Medulla oblongata (tissue), 1 donor: Measurements from ENCODE around the gene USP26.
A peak's percentile ranks its signal among the peaks of the same experiment; 100 is the strongest.
"Not testable (repeated sequence)": the region's sequence is repeated elsewhere in the genome, so short reads cannot be mapped to it uniquely, and the experiment has no call there.

Experiments used
- DNase-seq: peaks from one replicate; pipeline ENCODE4 v3.0.0-alpha.2; 2015; ENCODE audit errors: extremely low spot score

The USP26 gene

DNA sequence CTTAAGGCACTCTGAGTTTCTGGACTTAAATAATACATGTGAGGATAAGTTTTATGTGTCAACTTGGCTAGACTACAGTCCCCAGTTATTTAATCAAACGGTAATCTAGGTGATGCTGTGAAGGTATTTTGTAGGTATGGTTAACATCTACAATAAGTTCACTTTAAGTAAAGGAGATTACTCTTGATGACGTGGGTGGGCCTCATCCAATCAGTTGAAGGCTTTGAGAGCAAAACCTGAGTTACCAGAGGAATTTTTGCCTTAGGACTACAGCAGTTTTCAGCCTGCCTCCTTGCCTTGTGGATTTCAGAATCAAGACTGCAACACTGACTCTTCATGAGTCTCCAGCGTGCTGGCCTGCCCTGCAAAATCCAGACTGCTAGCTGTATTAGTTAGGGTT, 78.7 kb downstream of the USP26 start:
- no peak for DNase-seq

DNA sequence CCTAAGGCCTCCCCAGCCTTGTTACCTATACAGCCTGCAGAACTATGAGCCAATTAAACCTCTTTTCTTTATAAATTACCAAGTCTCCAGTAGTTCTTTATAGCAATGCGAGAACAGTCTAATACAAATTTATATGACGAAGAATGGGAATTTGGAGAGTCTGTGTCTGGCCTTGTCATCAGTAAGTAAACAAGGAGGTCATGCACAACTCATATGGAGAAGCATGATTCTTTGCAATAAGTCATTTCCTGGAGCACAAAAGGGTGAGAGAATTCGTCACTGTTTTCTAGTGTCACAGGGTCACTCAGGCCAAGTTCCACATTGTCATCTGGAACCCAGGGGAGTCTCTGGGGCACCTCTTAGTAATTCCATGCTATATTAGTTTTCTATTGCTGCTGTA, 89.5 kb downstream of the USP26 start:
- no peak for DNase-seq

DNA sequence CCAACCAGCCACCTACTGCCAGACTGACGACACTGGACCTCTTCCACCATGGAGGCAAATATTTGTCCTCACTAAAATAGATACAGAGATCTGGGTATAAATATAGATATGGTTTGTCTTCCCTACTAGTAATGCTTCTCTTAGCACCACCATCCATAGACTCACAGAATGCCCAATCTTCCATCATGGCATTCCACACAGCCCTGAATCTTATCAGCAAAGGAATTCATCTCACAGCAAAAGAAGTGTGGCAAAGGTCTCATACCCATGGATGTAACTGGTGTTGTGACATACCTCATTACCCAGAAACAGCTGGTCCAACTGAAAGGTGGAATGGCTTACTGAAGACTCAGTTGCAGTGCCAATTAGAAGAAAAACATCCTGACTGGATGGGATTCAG, 91.3 kb downstream of the USP26 start:
- no peak for DNase-seq

DNA sequence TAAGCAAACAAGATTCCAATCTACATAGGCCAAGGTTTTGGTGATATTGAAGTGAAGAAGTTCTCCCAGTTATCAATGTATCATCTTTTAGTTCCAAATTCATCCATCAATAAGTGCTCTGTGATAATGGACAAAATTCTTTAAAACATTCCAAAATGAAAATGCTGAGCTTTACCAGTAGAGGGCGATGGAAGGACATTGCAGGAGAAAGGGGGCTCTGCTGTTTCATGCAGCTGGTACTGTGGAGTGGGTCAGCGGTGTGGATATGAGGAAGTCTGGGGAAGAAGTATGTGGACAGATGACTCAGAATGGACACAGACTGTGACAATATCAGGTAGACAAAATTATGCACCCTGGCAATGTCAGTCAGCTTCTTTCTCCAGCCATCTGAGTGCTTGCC, 91.9 kb downstream of the USP26 start:
- DNase-seq, result peak; percentile 3

DNA sequence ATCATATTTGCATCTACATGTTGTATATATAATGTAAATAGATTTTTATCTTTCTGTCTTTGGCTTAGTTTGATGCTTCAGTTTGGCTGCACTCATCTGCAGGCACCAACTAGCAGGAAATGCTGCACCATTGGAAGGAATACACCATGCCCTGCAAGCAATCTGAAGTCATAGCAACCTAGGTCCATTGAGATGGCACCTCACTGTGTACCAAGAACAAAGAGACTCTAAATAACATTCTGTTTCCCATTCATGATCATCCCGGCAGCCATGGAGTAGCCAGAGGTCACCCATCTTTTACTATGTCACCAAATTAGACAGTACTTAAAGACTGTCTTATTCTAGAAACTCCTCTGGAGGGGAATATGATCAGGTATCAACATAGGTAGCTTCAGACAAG, 97.7 kb downstream of the USP26 start:
- no peak for DNase-seq

DNA sequence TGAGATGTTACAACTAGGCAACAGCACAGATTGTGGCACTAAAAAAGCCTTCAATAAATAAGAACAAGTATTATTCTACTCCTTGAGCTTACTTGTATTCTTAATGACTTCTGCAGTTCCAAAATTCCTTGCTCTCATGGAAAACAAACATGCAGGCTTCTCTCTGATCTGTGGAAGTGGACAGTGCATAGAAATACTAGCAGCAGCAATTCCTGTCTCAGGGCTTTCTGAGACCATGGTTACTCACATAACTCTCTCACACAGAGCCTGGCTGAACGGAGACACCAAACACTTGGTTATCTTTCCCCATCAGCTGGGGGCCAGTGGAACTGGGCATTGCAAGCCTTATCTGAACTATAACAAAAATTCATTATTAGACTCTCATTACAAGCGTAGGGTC, 106.1 kb downstream of the USP26 start:
- no peak for DNase-seq

DNA sequence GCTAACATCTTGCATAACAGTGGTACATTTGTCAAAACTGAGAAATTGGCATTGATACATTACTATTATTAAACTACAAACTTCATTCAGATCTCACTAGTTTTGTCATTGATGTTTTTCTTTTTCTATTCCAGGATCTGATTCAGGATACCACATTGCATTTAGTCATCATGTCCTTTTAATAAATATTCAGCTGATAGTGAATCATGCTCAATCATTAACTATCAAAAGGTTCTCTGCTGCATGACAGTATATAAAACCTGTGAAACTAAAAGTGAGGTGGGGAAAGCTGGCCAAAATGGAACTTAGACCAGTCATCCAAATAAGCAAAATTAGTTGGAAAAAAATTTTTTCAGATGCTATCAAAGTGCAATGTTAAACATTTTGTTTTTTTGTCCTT, 110.4 kb downstream of the USP26 start:
- no peak for DNase-seq

DNA sequence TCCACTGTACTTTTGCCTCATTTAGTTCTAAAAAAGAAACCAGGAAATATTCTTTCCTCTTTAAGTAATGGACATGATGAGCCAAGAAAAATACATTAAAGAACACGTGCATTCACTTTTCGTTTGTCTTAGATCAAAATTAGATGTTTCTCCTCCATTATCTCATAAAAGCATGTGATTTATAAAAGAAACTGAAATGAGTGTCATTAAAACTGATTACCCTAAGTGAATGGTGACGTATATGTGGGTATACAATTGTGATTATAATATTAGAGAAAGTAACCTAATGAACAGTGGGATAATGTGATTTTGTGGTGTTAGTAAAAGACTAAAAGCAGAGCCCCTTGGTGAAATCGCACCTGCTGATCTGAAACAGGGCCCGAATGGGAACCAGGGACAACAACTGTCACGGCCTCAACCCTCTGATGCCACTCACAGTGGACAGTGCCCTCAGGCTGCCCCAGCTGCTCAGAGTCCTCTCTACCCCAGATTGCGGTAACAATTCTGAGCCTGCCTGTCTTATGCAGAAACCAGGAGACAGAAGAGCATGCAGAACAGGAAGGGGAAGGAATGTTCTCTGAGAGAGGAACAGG, 112.8 kb downstream of the USP26 start:
- no peak for DNase-seq

DNA sequence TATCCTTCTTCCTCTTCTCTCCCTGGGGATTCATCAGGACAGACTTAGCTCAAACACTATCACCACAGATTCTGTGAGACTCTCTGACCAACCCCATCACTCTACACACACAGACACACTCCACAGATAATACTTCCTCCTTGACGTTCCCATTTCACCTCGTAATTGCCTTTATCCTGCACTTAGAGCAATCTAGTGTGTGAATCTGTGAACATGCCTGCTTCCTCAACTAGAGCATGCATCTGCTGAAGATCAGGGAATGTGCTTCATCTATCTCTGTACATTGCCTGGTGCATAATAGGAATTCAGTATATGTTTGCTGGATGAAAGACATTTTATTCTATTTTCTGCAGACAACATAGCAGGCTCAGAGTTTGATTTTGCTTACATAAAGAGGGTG, 113.4 kb downstream of the USP26 start:
- DNase-seq, result no peak

DNA sequence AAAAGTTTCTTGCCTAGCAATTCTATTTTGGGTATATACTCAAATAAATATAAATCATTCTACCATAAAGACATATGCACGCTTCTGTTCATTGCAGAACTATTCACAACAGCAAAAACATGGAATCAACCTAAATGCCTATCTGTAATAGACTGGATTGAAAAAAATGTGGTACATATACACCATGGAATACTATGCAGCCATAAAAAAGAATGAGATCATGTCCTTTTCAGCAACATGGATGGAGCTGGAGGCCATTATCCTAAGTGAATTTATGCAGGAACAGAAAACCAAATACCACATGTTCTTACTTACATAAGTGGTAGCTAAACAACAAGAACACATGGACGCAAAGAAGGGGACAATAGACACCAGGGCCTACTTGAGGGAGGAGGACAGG, 116.9 kb downstream of the USP26 start:
- not testable (repeated sequence) for DNase-seq
